Measurements from ENCODE around the gene ARHGEF39. TPM values are rescaled to one million over a fixed set of nuclear protein-coding genes. Genes with fewer than 3 reads are reported as not detected.
A peak's percentile ranks its signal among the peaks of the same experiment; 100 is the strongest.

Gene ARHGEF39
- total RNA-seq, 6 experiments from 2014 or later: 0.11 to 3.6 (median 0.43) TPM

GRCh38 chr9:35681341-35682002 is 16.5 kb upstream of the ARHGEF39 start:
- no CpG with 5 or more reads among the region's 3 CpGs for WGBS (ENCODE audit: insufficient coverage, low coverage, low lambda C conversion rate, missing lambda C conversion rate)
- Histone ChIP-seq H3K4me3 (no peak overlapping the region), H3K27me3 (no peaks in the 10 kb centered on the region), H3K4me1 (no peaks in the 10 kb centered on the region), H3K27ac (no peak overlapping the region), H3K9me3 (no peaks in the 10 kb centered on the region), H3K36me3 (no peaks in the 10 kb centered on the region)
- peak in 1 of 3 donors; percentile 11 for DNase-seq
- ATAC-seq: no peak
- intact Hi-C loops (cut with DNase I): no loop called here
- TF ChIP-seq, protein P1, sequence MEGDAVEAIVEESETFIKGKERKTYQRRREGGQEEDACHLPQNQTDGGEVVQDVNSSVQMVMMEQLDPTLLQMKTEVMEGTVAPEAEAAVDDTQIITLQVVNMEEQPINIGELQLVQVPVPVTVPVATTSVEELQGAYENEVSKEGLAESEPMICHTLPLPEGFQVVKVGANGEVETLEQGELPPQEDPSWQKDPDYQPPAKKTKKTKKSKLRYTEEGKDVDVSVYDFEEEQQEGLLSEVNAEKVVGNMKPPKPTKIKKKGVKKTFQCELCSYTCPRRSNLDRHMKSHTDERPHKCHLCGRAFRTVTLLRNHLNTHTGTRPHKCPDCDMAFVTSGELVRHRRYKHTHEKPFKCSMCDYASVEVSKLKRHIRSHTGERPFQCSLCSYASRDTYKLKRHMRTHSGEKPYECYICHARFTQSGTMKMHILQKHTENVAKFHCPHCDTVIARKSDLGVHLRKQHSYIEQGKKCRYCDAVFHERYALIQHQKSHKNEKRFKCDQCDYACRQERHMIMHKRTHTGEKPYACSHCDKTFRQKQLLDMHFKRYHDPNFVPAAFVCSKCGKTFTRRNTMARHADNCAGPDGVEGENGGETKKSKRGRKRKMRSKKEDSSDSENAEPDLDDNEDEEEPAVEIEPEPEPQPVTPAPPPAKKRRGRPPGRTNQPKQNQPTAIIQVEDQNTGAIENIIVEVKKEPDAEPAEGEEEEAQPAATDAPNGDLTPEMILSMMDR (IDR thresholded peaks at IDR 0.05): no peak
- no peak for TF ChIP-seq POLR2A (IDR thresholded peaks at IDR 0.05)

DNA sequence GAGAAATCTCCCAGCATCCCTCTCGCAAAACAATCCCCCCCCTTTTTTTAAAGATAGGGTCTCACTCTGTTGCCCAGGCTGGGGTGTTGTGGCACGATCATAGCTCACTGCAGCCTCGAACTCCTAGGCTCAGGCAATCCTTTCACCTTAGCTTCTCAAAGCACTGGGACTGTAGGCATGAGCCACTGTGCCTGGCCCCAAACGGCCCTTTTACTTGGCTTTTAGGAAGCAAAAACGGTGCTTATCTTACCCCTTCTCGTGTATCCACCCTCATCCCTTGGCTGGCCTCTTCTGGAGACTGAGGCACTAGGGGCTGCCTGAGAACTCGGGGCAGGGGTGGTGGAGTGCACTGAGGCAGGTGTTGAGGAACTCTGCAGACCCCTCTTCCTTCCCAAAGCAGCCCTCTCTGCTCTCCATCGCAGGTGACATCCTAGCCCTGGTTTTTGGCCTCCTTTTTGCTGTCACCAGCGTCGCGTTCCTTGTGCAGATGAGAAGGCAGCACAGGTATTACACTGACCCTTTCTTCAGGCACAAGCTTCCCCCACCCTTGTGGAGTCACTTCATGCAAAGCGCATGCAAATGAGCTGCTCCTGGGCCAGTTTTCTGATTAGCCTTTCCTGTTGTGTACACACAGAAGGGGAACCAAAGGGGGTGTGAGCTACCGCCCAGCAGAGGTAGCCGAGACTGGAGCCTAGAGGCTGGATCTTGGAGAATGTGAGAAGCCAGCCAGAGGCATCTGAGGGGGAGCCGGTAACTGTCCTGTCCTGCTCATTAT is 15.5 kb upstream of the ARHGEF39 start:
- intact Hi-C loops (cut with DNase I): no loop called here
- Histone ChIP-seq H3K9me3 (no peaks in the 10 kb centered on the region), H3K27ac (no peak overlapping the region), H3K4me3 (no peak overlapping the region), H3K27me3 (peaks cover 0 to 8% of the 10 kb centered on the region in 2 donors), H3K4me1 (peaks cover 0 to 6% (median 0%) of the 10 kb centered on the region in 4 donors), H3K36me3 (no peaks in the 10 kb centered on the region)
- DNase-seq (peak in 1 of 3 donors; percentile 9), ATAC-seq (no peak)
- no peak for TF ChIP-seq POLR2A (IDR thresholded peaks at IDR 0.05)
- TF ChIP-seq, protein P1 (IDR thresholded peaks at IDR 0.05): no peak
- 64% methylated on average over 11 of the region's 15 CpGs for WGBS (ENCODE audit: insufficient coverage, low coverage, low lambda C conversion rate, missing lambda C conversion rate)

- intact Hi-C loops (cut with DNase I): no loop called here
- H3K27me3 ChIP-seq: peaks cover 0 to 9% of the 10 kb centered on the region in 2 donors
- no peak for TF ChIP-seq POLR2A (IDR thresholded peaks at IDR 0.05)
- TF ChIP-seq, protein P1 (IDR thresholded peaks at IDR 0.05): no peak
- WGBS (ENCODE audit: insufficient coverage, low coverage, low lambda C conversion rate, missing lambda C conversion rate): 73% methylated on average over 2 of the region's 8 CpGs
- H3K36me3 ChIP-seq: no peaks in the 10 kb centered on the region
- H3K9me3 ChIP-seq: no peaks in the 10 kb centered on the region
- no peak overlapping the region for H3K27ac ChIP-seq
- H3K4me1 ChIP-seq: peaks cover 0 to 6% (median 0%) of the 10 kb centered on the region in 4 donors
- H3K4me3 ChIP-seq: no peak overlapping the region
- ATAC-seq (no peak), DNase-seq (peak in 1 of 3 donors; percentile 7)
Observed at GRCh38 chr9:35679766-35680330, 14.9 kb upstream of the ARHGEF39 start.

GRCh38 chr9:35679091-35679490 is 14.1 kb upstream of the ARHGEF39 start:
- Histone ChIP-seq H3K27me3 (peaks cover 0 to 9% of the 10 kb centered on the region in 2 donors), H3K4me3 (no peak overlapping the region), H3K27ac (no peak overlapping the region), H3K4me1 (peaks cover 0 to 6% (median 0%) of the 10 kb centered on the region in 4 donors), H3K36me3 (no peaks in the 10 kb centered on the region), H3K9me3 (no peaks in the 10 kb centered on the region)
- intact Hi-C loops (cut with DNase I): no loop called here
- TF ChIP-seq POLR2A (IDR thresholded peaks at IDR 0.05): no peak
- TF ChIP-seq, protein P1 (IDR thresholded peaks at IDR 0.05): no peak
- no peak for DNase-seq
- 83% methylated on average over 4 of the region's 5 CpGs for WGBS (ENCODE audit: insufficient coverage, low coverage, low lambda C conversion rate, missing lambda C conversion rate)
- no peak for ATAC-seq
